Cardiac septum (tissue), 1 donor: ENCODE data around the gene HOXB9. TPM values are rescaled to one million over a fixed set of nuclear protein-coding genes. Genes with fewer than 3 reads are reported as not detected.

Experiments used
- DNase-seq: peaks from one replicate; pipeline ENCODE4 v3.0.0-alpha.2; 2020; ENCODE audit warnings: low spot score
- intact Hi-C: fragments of 100-400 bp; cut with DNase I; formaldehyde crosslinking; loops from one replicate; pipeline ENCODE4 v1.14.0; 2022
- long read RNA-seq: library from polyadenylated mRNA; unstranded; transcript quantifications from one replicate; pipeline ENCODE4 v2.0.0, GENCODE V29; 2021
- total RNA-seq: library from RNA; stranded (reverse); fragmentation: NEBNext Ultra II Directional; extraction: Animal tissue kit (Norgen Biotek cat#: 25700); gene quantifications from one replicate; pipeline ENCODE4 v1.2.1, GENCODE V29; 2021
- donor health status: DM: no; HTN: no; CAD: no.

The HOXB9 gene
- not detected for total RNA-seq
- long read RNA-seq, result 0 reads

DNA sequence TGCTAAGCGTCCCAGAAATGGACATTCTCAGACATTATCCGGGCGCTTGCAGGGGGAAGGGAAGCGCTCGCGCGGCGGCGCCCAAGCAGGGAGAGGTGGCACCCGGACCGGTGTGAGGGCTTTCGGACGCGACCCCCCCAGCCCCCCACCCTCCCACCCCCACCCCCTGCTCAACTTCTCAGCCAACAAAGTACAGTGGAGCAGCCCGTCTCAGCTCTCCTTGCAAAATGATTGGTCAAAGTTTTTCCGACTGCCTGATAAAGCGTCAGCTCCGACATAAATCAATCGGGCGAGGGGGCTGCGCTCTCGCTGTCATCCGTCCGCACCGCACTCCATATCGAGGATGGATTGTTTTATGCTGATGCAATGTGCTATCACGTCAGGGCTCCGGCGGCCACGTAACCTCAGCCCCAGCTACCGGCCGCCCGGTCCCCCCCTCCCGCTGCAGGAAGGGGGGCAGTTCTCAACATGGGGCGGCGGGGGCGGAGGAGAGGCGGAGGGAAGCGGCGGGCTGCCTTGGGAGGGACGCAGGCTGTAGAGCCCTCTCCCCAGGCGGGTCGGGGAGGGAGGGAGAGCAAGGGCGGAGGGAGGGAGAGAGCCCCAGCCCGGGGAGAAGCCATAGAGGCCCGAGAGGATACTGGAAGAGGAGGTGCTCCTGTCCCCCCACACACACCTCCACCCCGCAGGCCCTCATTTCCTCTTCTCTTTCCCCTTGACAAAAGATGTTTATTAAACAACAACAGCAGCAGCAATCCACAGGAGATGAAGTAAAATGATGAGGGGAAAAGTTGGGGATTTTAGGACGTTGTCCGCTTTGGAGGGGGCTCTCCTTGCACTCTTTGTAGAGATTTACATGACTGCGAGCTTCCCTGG is at the start of gene HOXB9:
HOXB9 (minus strand) TSS at position 114 of the 873 bp plus-strand sequence; CDS start at position 25, 89 bp downstream.
- DNase-seq, result no peak

DNA sequence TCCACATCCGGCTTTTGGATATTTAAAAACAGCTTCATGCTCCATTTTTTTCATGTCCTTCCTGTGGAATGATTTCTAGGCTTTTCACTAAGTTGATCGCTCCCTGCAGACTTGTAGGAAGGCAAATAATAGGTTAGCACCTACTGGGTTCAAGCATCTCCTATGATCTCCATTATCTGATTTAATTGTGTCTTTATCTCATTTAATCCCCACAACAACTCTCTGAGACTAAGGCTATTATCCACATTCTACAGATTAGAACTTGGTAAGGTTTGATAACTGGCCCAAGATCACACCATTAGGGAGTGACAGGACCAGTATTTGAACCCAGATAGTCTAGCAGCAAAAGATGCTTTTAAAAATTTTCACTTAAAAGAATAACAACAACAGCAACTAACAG is 46.2 kb upstream of the HOXB9 start:
- no peak for DNase-seq

More for the DNA sequence above, at the start of gene HOXB9:
- intact Hi-C loops, result no loop called here

DNA sequence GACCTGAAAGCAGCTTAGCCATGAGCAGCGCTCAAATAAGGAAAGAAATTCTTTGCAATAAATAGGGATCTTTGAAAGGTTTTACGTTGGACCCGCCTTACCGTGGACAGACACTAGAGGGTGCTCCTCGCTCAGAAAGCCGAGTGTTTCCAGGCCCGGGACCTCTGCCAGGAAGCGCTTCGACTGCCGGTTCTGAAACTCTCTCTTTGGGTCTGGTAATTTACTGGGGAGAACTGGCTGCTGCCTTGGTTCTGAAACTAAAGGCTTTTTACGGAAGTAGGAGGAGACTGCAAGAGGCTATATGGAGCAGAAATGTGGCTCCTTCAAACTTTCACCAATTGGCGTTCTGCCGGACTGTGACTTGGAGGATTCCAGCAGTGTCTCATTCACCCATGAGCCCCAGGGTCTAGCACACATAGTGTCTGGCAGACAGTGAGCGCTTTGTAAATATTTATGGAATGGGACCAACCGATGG is 45.6 kb upstream of the HOXB9 start:
- peak; percentile 82 for DNase-seq
- intact Hi-C loops, result loop anchor here (5.0 to 10.0 kb wide), 2 partner anchors 121 to 363 kb away; no protein-coding TSS in a partner anchor

More for the DNA sequence above, 46.2 kb upstream of the HOXB9 start:
- intact Hi-C loops, result loop anchor here (5.0 to 10.0 kb wide), 2 partner anchors 120 to 362 kb away; no protein-coding TSS in a partner anchor

DNA sequence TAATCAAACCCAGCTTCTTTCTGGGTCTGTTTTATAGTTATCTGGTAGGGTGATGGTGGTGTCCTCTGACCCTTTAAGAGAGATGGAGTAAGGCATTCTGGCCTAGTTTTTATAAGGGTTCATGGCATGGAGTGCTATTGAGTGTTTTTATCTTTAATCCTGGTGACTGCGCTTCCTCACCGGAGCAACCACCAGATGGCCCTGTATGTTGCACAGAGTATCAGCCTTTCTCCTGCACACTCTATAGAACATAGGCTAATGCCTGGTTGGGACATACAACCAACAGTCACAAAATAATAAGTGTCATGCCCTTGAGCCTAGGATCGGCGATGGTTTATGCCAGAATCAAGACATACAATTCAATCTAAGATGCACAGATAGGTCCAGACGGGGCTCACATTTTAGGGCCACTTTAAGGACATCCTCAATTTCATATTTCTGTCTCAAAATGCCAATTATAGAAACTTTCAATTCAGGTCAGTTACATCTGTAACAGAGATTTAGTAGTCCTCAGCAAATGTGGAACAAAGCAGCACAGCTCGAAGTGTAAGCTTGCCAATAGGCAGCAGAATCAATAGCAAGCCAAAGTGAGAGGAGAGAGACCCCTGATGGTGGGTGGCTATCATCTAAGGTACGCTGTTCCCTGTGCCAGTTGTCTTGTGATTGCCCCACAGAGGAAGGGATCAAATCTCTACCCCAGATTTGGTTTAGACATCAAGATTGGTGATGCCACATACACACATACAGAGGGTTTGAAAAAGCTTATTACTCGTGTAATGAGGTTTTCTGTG is 37.2 kb upstream of the HOXB9 start:
- intact Hi-C loops, result no loop called here

DNA sequence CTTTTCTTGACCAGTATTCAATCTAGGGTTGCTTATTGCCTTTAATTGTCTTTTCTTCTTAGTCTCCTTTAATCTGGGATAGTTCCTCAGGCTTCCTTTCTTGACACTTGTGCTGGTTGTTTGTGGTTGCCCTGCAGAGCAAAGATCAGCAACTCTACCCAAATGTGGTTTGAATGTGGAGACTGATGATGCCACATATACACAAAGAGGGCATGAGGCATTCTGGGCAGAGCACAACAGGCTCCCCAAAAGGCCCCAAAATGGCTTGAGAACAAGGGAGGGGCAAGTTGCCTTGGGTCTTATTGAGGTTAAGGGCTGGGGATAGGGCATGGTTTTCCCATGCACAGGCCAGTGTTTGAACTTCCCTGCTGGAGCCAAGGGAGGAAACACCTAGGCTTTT is 29.8 kb upstream of the HOXB9 start:
- DNase-seq, result no peak
- intact Hi-C loops, result no loop called here

More for the DNA sequence above, 37.2 kb upstream of the HOXB9 start:
- no peak for DNase-seq

DNA sequence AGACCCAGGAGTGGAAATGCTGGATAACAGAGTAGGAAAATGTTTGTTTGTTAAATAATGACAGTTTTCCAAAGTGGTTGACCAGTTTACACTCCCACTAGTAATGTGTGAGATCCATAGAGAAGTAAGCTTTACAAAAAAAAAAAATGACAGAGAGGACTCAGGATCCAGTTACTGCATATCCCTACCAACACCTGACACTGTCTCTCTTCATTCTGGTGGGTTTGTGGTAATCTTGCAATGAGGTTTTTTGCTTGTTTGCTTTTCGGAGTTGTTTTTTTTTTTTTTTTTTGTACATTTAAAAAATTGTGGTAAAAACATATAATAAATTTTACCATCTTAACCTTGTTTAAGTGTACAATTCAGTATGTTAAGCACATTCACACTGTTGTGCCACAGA is 23.6 kb upstream of the HOXB9 start:
- no peak for DNase-seq
- intact Hi-C loops, result no loop called here

DNA sequence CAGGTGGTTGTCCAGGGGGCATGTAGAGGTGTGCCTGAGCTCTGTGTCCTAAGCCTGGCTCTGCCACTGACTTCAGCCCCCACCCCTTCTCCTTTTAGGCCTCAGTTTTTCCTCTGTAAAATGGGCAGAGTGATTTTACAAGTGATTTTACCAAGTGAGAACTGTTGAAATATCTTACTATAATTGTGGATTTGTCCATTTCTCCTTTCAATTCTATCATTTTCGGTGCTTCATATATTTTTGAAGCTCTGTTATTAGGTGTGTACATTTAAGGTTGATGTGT is 21.7 kb upstream of the HOXB9 start:
- DNase-seq, result no peak
- intact Hi-C loops, result no loop called here

DNA sequence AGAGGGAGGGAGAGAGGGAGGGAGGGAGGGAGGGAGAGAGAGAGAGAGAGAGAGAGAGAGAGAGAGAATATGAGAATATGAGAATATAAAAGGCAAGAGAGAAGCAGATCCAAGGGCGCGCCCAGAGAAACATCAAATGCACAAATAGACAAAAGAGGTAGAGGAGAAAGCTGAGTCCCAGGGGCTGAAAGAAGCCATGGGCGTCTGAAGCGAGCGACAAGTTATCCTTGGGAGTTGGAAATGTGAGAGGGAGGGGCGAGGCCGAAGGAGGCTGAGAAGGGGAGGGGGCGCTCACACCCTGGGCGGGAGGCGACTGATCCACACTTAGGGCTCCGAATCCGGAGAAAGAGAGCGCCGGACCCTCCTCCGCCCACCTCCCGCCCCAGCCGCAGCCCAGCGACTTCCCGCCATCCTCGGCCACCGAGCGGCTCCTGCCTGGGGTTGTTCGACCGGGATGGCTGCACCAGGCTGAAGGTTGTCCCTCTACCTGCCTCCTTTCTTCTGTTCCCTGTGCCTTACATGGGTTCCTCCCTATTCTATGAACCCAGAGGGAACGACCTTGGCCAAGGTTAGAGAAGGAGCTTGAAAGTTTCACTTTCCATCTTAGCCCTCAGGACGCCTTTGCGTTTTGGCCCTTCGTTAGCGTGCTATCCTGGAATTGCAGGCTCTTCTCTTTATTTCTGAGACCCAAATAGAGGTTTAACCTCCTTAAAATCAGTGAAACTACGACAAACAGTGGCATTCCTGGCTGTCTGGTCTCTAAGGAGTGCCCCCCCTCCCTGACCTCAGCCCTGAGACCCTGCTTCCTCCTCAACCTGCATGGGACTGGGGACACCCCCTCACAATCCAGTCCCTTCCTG is 21.2 kb upstream of the HOXB9 start:
- no peak for DNase-seq
- intact Hi-C loops, result no loop called here

DNA sequence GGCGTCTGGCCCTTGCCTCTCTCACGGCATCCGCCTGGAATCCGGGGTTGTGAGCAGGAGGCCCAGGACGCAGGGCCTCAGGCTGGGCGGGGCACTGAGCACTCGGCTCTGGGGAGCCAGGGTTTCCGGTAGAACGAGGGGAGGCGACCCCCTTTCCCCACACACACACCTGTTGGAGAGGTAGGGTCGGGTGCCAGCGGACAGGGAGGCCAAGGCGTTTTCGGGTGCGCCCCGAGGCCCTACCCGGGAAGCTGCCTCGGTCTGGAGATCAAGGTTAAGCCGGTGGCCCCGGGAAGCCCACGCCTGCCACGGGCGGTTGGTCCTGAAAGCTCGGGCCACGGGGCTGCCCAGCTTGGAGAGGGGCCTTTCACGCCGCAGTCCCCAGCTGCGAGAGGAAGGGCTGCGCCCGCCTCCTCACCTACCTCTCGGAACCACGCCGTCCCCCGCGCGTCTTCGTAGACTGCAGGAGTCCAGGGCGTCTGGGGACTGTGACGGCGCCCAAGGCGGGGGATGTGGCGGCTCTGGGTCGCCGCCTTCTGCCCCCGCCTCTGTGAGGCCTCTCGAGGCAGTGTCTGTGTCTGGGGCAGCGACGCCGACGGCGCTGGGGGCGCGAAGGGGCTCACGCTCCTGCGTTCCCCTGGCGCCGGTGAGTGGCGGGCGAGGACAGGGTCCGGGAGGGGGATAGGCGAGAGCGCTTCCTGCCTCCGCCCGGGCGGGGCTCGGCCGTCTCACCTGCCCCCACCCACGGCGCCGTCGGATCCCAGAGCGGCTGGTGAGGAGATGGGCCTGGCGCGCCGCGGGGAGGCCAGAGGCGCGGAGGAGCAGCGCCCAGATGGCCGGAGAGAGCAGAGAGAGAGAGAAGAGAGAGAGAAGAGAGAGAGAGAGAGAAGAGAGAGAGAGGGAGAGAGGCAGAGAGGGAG is 20.3 kb upstream of the HOXB9 start:
- intact Hi-C loops, result no loop called here
- DNase-seq, result no peak

DNA sequence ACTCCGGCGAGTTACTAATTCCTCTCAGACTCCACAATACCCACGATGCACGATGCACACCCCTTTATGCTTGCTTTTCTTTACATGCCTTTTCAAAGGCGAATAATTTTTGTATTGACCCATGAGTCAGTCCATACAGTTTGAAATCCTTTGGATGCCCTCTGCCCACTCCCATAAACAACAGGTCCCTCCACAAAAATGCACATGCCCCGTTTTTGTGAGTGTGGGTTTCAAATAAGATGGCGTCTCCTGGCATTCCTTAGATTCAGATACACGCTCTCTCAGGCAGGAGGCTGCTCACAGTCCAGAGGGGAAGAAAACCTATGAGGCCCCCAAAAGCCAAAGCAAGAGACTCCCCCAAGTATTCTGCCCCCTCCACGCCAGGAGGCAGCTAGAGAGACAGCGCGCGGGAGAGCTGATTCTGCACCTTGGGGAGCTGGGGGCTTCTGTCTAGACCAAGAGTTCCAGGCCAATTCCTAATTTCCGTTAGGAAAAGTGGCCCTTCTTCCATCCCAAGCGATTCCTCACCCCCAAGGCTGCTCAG is 19.6 kb upstream of the HOXB9 start:
- DNase-seq, result no peak
- intact Hi-C loops, result no loop called here

DNA sequence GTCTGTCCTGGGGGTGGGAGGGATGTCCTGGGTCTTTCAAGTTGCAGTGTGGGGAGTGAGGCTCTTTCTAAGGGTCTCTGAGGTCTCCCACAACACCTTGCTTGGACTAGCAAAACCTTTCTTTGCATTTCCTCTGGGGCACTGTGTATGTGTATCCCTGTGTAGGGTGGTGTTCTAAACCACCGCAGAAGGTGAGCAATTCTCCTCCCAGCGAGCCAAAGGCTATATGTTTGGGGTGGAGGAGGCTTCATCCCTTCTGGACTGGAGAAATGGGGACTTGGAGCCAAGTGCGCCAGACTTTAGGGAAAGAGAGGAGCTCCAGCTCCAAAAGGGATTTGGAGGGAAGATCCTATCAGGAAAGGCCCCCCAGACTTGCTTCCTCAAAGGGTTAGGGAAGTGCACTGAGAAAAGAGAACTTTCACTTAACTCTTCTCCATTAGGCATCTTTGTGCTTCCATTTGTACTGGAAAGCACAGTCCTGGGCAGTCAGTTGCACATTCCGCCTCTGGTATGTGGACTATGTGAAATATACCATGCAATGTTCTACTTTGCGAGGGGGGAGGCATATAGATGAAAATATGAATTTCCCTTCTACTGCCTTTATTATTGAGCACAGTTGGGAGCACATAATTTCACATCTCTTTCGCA is 18.9 kb upstream of the HOXB9 start:
- DNase-seq, result no peak
- intact Hi-C loops, result no loop called here

DNA sequence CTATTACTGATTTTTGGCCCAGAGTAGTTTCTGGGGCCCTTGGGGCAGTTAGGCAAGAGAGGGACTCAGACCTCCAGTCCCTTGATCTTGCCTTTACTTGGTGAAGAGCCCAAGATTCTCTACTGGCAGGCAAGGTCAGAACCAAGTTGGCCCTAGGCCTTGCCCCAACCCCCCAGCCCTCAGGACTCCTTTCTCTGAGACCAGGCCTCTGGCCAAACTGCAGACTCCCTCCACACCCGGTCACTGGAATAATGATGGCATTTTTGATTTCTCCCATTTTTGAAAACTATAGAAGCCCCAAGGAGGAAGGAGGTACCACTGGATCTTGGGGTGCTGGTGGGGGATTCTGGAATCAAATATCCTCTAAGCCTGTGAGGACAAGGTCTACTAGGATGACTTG is 18.0 kb upstream of the HOXB9 start:
- intact Hi-C loops, result no loop called here
- DNase-seq, result no peak

DNA sequence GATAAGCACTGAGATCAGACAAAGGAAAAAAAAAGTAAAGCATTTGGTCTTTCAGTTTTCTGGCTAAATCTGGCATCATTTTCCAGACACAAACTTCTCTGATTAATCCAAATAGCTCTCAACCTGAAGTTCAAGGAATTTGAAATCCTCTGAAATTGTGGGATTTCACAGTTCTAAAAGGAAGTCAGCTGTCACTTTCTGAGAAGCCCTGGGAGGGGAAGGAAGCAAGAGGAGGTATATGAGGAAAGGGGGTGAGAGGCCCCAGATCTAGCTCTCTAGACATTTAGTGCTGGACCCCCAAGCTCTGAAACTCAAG is 17.5 kb upstream of the HOXB9 start:
- intact Hi-C loops, result no loop called here
- DNase-seq, result no peak

DNA sequence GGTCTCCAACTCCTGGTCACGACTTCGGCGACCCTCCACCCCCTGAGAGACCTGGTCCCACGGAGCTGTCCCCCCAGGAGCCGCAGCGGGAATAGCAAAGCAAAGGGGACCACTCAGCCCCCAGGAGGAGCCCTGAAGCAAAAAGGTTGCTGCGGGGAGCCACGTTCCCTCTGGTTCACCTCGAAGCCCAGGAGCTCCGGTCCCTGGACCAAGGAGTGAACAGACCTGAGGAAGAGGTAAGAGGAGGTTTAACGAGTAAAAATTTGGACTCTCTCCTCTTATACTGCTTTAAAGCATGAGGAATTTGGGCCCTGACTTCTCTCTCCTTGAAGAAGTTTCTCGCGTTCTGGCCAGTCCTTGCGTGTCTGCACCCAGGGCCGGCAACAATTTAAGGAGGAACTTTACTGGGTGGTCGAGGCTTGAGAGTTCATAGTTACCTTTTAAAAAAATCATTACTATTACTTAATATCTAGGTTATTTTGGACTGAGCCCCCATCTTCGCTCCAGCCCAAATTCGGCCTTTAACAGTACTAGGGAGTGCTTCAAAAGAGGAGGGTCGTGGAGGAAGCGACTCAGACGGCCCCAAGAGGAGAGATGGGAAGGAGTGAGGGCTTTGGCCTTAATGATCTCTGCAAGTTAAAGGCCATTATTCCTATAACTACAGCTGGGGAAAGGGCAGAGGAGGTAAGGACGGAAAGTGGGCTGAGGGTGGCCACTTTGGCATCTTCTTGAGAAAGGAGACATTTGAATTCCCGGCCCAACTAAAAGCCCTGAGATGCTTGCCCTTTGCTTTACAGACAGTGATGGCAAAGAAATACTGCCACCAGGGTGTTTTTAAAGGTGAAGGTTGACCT is 16.9 kb upstream of the HOXB9 start:
- intact Hi-C loops, result no loop called here
- no peak for DNase-seq

DNA sequence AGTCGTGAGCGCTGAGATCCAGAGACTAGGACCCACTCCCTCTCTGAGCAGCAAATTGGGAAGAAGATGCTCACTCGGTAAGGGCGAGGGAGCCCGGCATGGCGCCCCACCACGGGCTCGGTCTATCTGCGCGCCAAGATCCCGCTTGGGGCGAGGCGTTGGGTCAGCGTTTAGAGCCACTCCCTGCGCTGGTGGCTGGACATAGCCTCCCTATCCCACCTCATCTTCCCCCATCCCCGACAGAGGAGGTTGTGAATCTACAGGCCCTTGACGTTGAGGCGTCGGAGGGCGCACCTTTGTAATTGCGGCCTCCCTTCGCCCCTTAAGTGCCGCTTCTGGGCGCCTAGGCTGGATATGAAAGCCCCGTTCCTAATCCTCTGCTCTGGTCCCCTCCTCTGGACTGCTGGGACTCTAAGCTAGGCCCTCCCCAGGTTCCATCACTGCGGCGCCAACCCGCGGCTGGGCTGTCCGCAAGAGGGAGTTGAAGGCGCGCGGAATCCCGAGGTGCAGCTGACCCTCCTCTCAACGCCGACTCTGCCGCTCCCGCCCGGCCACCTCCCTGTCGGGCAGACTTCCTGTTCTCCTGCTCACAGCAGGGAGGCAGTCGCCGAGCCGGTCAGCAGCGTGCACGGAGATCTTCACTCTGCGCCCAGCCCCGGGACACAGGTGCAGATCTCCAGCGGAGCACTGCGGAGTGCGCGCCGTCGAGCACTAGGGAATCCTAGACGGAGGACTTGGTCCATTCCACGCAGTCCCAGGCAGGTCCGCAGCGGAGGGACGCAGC is 16.1 kb upstream of the HOXB9 start:
- intact Hi-C loops, result no loop called here
- DNase-seq, result no peak

DNA sequence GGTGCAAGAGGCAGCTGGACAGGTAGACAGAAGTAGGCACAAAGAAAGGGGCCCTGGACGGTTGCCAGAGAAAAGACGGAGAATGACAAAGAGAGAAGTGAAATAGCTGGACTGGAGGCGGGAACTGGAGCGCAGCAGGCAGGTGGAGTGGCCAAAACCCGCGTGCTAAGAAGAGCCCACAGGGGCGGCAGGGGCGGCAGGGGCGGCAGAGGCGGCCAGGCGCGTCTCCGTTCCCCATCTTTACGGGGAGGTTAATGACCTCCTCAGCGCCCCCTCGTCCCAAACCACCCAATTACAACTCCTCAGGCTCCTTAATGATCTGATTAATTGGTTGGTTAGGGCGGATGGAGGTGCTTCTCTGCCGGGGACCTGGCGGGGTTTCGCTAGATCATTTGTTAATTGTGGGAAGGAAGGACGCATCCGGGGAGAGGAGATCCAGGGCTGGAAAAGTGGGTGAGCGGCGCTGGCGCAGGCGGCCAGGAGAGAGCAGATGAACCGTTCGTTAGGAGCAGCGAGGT is 15.4 kb upstream of the HOXB9 start:
- intact Hi-C loops, result no loop called here

More for the DNA sequence above, 15.4 kb upstream of the HOXB9 start:
- DNase-seq, result no peak
